MM.1S (cell line): Measurements from ENCODE around the gene PSMC6.
"Not testable (repeated sequence)": the region's sequence is repeated elsewhere in the genome, so short reads cannot be mapped to it uniquely, and the experiment has no call there.

Experiments used
- DNase-seq: peaks from one replicate; pipeline ENCODE4 v3.0.0-alpha.2; 2015
- H2AFZ ChIP-seq: fragments of 300-600 bp; sonication (generic); 2 replicates; pipeline ENCODE4 v1.6.0; 2016; ENCODE audit warnings: antibody characterized with exemption, low read length
- H3F3A ChIP-seq: fragments of 300-600 bp; sonication (generic); 2 replicates; pipeline ENCODE4 v1.6.1; 2016; ENCODE audit warnings: mild to moderate bottlenecking, antibody characterized with exemption, low read length, moderate library complexity, mixed read lengths; ENCODE audit not compliant: insufficient read depth
- H3K27ac ChIP-seq: fragments of 300-600 bp; sonication (generic); 2 replicates; pipeline ENCODE4 v1.5.1; 2016; ENCODE audit warnings: mild to moderate bottlenecking, low read length
- H3K27me3 ChIP-seq: fragments of 300-600 bp; sonication (generic); replicated peaks from 2 replicates; pipeline ENCODE4 v1.6.0; 2016; ENCODE audit warnings: low read length; ENCODE audit not compliant: insufficient read depth
- H3K36me3 ChIP-seq: fragments of 300-600 bp; sonication (generic); replicated peaks from 2 replicates; pipeline ENCODE4 v1.6.1; 2016; ENCODE audit warnings: mild to moderate bottlenecking, low read length, mixed read lengths; ENCODE audit not compliant: insufficient read depth
- H3K4me1 ChIP-seq: fragments of 300-600 bp; sonication (generic); 2 replicates; pipeline ENCODE4 v1.6.1; 2016; ENCODE audit warnings: low read length, mixed read lengths
- H3K4me2 ChIP-seq: fragments of 300-600 bp; sonication (generic); 2 replicates; pipeline ENCODE4 v1.6.0; 2016; ENCODE audit warnings: low read depth, low read length
- H3K4me3 ChIP-seq: fragments of 300-600 bp; sonication (generic); 2 replicates; pipeline ENCODE4 v1.5.1; 2016; ENCODE audit warnings: low read length, mixed read lengths
- H3K79me2 ChIP-seq: fragments of 300-600 bp; sonication (generic); 2 replicates; pipeline ENCODE4 v1.6.1; 2016; ENCODE audit warnings: mixed run types, low read length, mixed read lengths
- H3K9ac ChIP-seq: fragments of 300-600 bp; sonication (generic); 2 replicates; pipeline ENCODE4 v1.6.1; 2016; ENCODE audit warnings: low read length, mixed read lengths
- H3K9me2 ChIP-seq: fragments of 300-600 bp; sonication (generic); replicated peaks from 2 replicates; pipeline ENCODE4 v1.6.1; 2016; ENCODE audit warnings: mild to moderate bottlenecking, low read length, mixed read lengths; ENCODE audit not compliant: insufficient read depth
- H3K9me3 ChIP-seq: fragments of 300-600 bp; sonication (generic); replicated peaks from 2 replicates; pipeline ENCODE4 v1.6.1; 2016; ENCODE audit warnings: mild to moderate bottlenecking, low read length, mixed read lengths; ENCODE audit not compliant: insufficient read depth
- H4K20me1 ChIP-seq: fragments of 300-600 bp; sonication (generic); 2 replicates; pipeline ENCODE4 v1.6.1; 2016; ENCODE audit warnings: mild to moderate bottlenecking, low read length, moderate library complexity, mixed read lengths; ENCODE audit not compliant: insufficient read depth
- EZH2 ChIP-seq: fragments of 300-600 bp; sonication (generic); optimal IDR thresholded peaks from 2 replicates; pipeline ENCODE3; 2017; ENCODE audit warnings: low read depth, mild to moderate bottlenecking, antibody characterized with exemption, low read length, mixed read lengths
- EZH2phosphoT487 ChIP-seq: fragments of 300-600 bp; sonication (generic); IDR thresholded peaks from 2 replicates; pipeline ENCODE4 v1.6.1; 2018; ENCODE audit warnings: antibody characterized with exemption, low read length
- TF ChIP-seq, protein P1 (sequence below): fragments of 300-600 bp; sonication (generic); IDR thresholded peaks from 2 replicates; pipeline ENCODE4 v1.5.1; 2016; ENCODE audit warnings: antibody characterized with exemption, low read length, mixed read lengths

The PSMC6 gene

DNA sequence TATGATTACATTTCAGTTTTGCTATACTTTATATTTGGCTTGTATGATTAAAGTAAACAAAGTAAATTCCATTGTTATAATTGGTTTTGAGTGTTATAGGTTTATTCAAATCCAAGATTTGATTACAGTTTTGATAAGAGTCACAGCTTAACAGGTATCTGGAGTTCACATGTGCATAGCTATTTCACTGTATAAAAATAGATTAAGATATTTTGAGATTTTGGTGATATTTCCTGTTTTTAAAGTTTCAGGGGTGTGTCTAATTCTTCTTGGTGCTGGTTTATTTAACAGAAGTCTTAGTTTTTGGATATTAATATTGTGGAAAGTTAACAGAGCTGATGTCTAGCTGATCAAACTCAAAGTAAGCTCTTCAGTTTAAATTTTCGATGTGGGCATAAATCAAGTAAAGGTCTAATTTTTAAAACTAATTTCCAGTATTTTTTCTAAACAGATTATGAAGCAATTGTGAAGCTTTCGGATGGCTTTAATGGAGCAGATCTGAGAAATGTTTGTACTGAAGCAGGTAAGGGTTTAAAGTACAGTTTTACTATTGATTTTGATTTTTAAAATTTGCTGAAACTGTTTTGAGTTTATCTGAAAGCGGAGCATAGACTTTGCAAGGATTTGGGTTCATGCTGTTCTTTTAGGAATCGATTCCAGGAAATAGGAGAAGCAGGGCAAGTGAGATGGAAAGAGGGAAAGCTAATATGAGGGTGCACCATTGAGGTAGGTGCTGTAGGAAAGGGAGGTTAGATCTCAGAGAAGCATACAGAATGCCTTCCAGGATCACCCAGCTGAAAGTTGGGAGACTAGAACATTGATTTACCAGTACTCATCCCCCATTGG is 16.7 kb downstream of the PSMC6 start:
- Histone ChIP-seq H3K27me3 (no peaks in the 10 kb centered on the region), H3K4me1 (peaks cover 36% of the 10 kb centered on the region), H3K9ac (no peak overlapping the region), H2AFZ (no peak overlapping the region), H3K9me3 (no peaks in the 10 kb centered on the region), H3K4me2 (peak overlapping the region; percentile 63; the same call in 1 of the 2 replicates), H3K9me2 (no peaks in the 10 kb centered on the region), H4K20me1 (no peaks in the 10 kb centered on the region), H3K27ac (peak overlapping the region; percentile 31; the same call in 1 of the 2 replicates), H3K4me3 (peak overlapping the region; percentile 14; the same call in 1 of the 2 replicates), H3K79me2 (peaks cover 33% of the 10 kb centered on the region), H3F3A (peaks cover 5% of the 10 kb centered on the region; the same call in 1 of the 2 replicates), H3K36me3 (peaks cover 3% of the 10 kb centered on the region; the same call in 1 of the 2 replicates)
- TF ChIP-seq, protein P1, sequence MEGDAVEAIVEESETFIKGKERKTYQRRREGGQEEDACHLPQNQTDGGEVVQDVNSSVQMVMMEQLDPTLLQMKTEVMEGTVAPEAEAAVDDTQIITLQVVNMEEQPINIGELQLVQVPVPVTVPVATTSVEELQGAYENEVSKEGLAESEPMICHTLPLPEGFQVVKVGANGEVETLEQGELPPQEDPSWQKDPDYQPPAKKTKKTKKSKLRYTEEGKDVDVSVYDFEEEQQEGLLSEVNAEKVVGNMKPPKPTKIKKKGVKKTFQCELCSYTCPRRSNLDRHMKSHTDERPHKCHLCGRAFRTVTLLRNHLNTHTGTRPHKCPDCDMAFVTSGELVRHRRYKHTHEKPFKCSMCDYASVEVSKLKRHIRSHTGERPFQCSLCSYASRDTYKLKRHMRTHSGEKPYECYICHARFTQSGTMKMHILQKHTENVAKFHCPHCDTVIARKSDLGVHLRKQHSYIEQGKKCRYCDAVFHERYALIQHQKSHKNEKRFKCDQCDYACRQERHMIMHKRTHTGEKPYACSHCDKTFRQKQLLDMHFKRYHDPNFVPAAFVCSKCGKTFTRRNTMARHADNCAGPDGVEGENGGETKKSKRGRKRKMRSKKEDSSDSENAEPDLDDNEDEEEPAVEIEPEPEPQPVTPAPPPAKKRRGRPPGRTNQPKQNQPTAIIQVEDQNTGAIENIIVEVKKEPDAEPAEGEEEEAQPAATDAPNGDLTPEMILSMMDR: no peak
- TF ChIP-seq EZH2phosphoT487: no peak
- TF ChIP-seq EZH2: no peak
- no peak for DNase-seq

DNA sequence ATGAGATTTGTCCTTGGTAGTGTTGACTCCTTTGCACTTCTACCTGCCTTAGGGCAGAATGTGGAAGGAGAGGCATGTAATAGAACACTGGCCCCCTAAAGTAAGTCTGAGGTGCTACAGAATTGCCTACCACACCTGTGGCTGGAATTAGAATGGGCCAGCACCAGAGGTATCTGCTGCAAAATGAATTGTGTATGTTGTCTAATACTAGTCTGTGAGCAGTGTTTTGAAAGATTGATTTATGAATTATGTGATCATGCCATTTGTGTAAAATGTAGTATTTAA is 17.3 kb downstream of the PSMC6 start:
- no peak overlapping the region for H3K9ac ChIP-seq
- no peaks in the 10 kb centered on the region for H3K27me3 ChIP-seq
- peaks cover 5% of the 10 kb centered on the region; the same call in 1 of the 2 replicates for H3F3A ChIP-seq
- H3K9me3 ChIP-seq: no peaks in the 10 kb centered on the region
- peaks cover 33% of the 10 kb centered on the region for H3K79me2 ChIP-seq
- no peak overlapping the region for H2AFZ ChIP-seq
- no peak for DNase-seq
- H4K20me1 ChIP-seq: no peaks in the 10 kb centered on the region
- H3K4me1 ChIP-seq: peaks cover 36% of the 10 kb centered on the region
- H3K36me3 ChIP-seq: peaks cover 3% of the 10 kb centered on the region; the same call in 1 of the 2 replicates
- no peaks in the 10 kb centered on the region for H3K9me2 ChIP-seq
- TF ChIP-seq, protein P1: no peak
- TF ChIP-seq EZH2: no peak
- no peak for TF ChIP-seq EZH2phosphoT487
- H3K4me2 ChIP-seq: peak overlapping the region; percentile 13; the same call in 1 of the 2 replicates
- no peak overlapping the region for H3K4me3 ChIP-seq
- H3K27ac ChIP-seq: peak overlapping the region; percentile 31; the same call in 1 of the 2 replicates

DNA sequence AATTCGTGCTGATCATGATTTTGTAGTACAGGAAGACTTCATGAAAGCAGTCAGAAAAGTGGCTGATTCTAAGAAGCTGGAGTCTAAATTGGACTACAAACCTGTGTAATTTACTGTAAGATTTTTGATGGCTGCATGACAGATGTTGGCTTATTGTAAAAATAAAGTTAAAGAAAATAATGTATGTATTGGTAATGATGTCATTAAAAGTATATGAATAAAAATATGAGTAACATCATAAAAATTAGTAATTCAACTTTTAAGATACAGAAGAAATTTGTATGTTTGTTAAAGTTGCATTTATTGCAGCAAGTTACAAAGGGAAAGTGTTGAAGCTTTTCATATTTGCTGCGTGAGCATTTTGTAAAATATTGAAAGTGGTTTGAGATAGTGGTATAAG is 20.5 kb downstream of the PSMC6 start:
- H3K79me2 ChIP-seq: peaks cover 48% of the 10 kb centered on the region

DNA sequence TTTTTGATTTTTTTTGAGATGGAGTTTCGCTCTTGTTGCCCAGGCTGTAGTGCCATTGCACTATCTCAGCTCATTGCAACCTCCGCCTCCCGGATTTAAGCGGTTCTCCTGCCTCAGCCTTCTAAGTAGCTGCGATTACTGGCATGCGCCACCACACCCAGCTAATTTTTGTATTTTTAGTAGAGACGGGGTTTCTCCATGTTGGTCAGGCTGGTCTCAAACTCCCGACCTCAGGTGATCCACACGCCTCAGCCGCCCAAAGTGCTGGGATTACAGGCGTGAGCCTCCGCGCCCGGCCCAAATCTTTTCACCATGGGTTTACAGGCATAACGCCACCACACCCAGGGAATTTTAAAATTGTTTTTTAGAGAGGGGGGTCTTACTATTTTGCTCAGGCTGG is 22.0 kb downstream of the PSMC6 start:
- H3K27me3 ChIP-seq, H3K27ac ChIP-seq, H3K36me3 ChIP-seq, H2AFZ ChIP-seq, H3K9ac ChIP-seq, H3F3A ChIP-seq, H3K4me3 ChIP-seq, H4K20me1 ChIP-seq, H3K9me3 ChIP-seq, H3K4me2 ChIP-seq, H3K9me2 ChIP-seq, DNase-seq: not testable (repeated sequence)
- H3K4me1 ChIP-seq: peaks cover 15% of the 10 kb centered on the region
- peaks cover 37% of the 10 kb centered on the region for H3K79me2 ChIP-seq

More for the DNA sequence above, 20.5 kb downstream of the PSMC6 start:
- H2AFZ ChIP-seq, H3K27me3 ChIP-seq, H3K4me3 ChIP-seq, H3K4me2 ChIP-seq, H3K36me3 ChIP-seq, DNase-seq, H3K27ac ChIP-seq, H4K20me1 ChIP-seq, H3K9ac ChIP-seq, H3K9me3 ChIP-seq, H3K9me2 ChIP-seq: not testable (repeated sequence)
- Histone ChIP-seq H3F3A (peaks cover 12% of the 10 kb centered on the region), H3K4me1 (peaks cover 30% of the 10 kb centered on the region)
